ENCODE results near the gene KLHL41.

Gene KLHL41

GRCh38 chr2:169509298-169509885 is at the start of gene KLHL41:
Gene KLHL41, plus strand, starts transcription at chr2:169509702. Its CDS starts 77 bp downstream, at chr2:169509779.
- H3K4me3 ChIP-seq (ENCODE audit: low read depth, low read length): no peak within 1 kb of the TSS
- no peak for TF ChIP-seq CTCF (IDR thresholded peaks at IDR 0.05; ENCODE audit: low read depth, low read length)

- H3K4me3 ChIP-seq (ENCODE audit: low read depth, low read length): no peak overlapping the region
- no peak for TF ChIP-seq CTCF (IDR thresholded peaks at IDR 0.05; ENCODE audit: low read depth, low read length)
These were observed 48.4 kb upstream of the KLHL41 start for GRCh38 chr2:169461143-169461542.

- no peak overlapping the region for H3K4me3 ChIP-seq (ENCODE audit: low read depth, low read length)
- TF ChIP-seq CTCF (IDR thresholded peaks at IDR 0.05; ENCODE audit: low read depth, low read length): no peak
These were observed 46.4 kb upstream of the KLHL41 start for GRCh38 chr2:169462896-169463695.

- no peak overlapping the region for H3K4me3 ChIP-seq (ENCODE audit: low read depth, low read length)
- no peak for TF ChIP-seq CTCF (IDR thresholded peaks at IDR 0.05; ENCODE audit: low read depth, low read length)
These were observed 45.0 kb upstream of the KLHL41 start for GRCh38 chr2:169464466-169464865.

GRCh38 chr2:169464882-169465281 is 44.6 kb upstream of the KLHL41 start:
- no peak for TF ChIP-seq CTCF (IDR thresholded peaks at IDR 0.05; ENCODE audit: low read depth, low read length)
- no peak overlapping the region for H3K4me3 ChIP-seq (ENCODE audit: low read depth, low read length)

- no peak for TF ChIP-seq CTCF (IDR thresholded peaks at IDR 0.05; ENCODE audit: low read depth, low read length)
- no peak overlapping the region for H3K4me3 ChIP-seq (ENCODE audit: low read depth, low read length)
These were observed 40.7 kb upstream of the KLHL41 start for GRCh38 chr2:169468841-169469240.

- no peak for TF ChIP-seq CTCF (IDR thresholded peaks at IDR 0.05; ENCODE audit: low read depth, low read length)
- no peak overlapping the region for H3K4me3 ChIP-seq (ENCODE audit: low read depth, low read length)
These were observed 39.4 kb upstream of the KLHL41 start for GRCh38 chr2:169469952-169470572.
